CD4-positive, alpha-beta T cell (primary cell): ENCODE results near the gene CEP170B. TPM values are rescaled to one million over a fixed set of nuclear protein-coding genes. Genes with fewer than 3 reads are reported as not detected.

Experiments used
- ATAC-seq: fragments of 200-7000 bp; cut with Tn5 transposase; one replicate; pipeline ENCODE4 v1.10.0; 2022; ENCODE audit warnings: mild to moderate bottlenecking; ENCODE audit not compliant: poor library complexity
- CTCF ChIA-PET: fragments of 350-600 bp; sonication (Branson Sonifier 250); formaldehyde crosslinking; loops from one replicate; lab custom pipeline; 2021; ENCODE audit warnings: antibody characterized with exemption, inconsistent platforms; lab: Charles Lee
- POLR2A ChIA-PET: fragments of 350-600 bp; sonication (Branson Sonifier 250); formaldehyde crosslinking; loops from one replicate; lab custom pipeline; 2021; ENCODE audit warnings: antibody characterized with exemption, inconsistent platforms; lab: Charles Lee
- DNase-seq, 14 experiments: peaks; one replicate each; pipeline ENCODE4 v3.0.0-alpha.2; 2013 to 2020; ENCODE audit warnings: mixed read lengths in 2 of 14
- H3K27ac ChIP-seq, 2 donors: one replicate each; pipeline versions ENCODE4 v1.5.1 to v1.7.0; 2013; ENCODE audit warnings: low read length in 2 of 2, low read depth in 1 of 2, mild to moderate bottlenecking in 1 of 2
- H3K27me3 ChIP-seq, 2 experiments: 1 replicate in 1 of 2; 2 replicates in 1 of 2; pipeline versions ENCODE4 v1.6.1 to v1.7.0; 2013; ENCODE audit warnings: low read length in 2 of 2, control low read depth in 1 of 2, mild to moderate bottlenecking in 1 of 2, moderate library complexity in 1 of 2; ENCODE audit not compliant: insufficient read depth in 2 of 2, control insufficient read depth in 1 of 2
- H3K36me3 ChIP-seq: one replicate; pipeline ENCODE4 v1.6.1; 2013; ENCODE audit warnings: low read length, control low read depth; ENCODE audit not compliant: insufficient read depth
- H3K4me1 ChIP-seq: one replicate; pipeline ENCODE4 v1.6.1; 2013; ENCODE audit warnings: low read length, control low read depth; ENCODE audit not compliant: insufficient read depth
- H3K4me3 ChIP-seq: one replicate; pipeline ENCODE4 v1.5.1; 2013; ENCODE audit warnings: mild to moderate bottlenecking, low read length, moderate library complexity
- H3K9me3 ChIP-seq, 2 experiments: 1 replicate in 1 of 2; 2 replicates in 1 of 2; pipeline versions ENCODE4 v1.6.1 to v1.7.0; 2013; ENCODE audit warnings: low read length in 2 of 2, mild to moderate bottlenecking in 2 of 2, control low read depth in 1 of 2, moderate library complexity in 1 of 2; ENCODE audit not compliant: control insufficient read depth in 1 of 2, insufficient read depth in 1 of 2
- H3K27ac Mint-ChIP-seq: one replicate; pipeline ENCODE4 v1.8.0; 2020; ENCODE audit warnings: mixed read lengths
- H3K27me3 Mint-ChIP-seq: one replicate; pipeline ENCODE4 v1.8.0; 2021; ENCODE audit warnings: mixed read lengths
- H3K36me3 Mint-ChIP-seq: one replicate; pipeline ENCODE4 v1.8.0; 2021; ENCODE audit warnings: low read depth, mixed read lengths
- H3K4me1 Mint-ChIP-seq: one replicate; pipeline ENCODE4 v1.8.0; 2021; ENCODE audit warnings: low read depth, mixed read lengths
- H3K4me3 Mint-ChIP-seq: one replicate; pipeline ENCODE4 v1.8.0; 2020; ENCODE audit warnings: mild to moderate bottlenecking, mixed read lengths
- H3K9me3 Mint-ChIP-seq: one replicate; pipeline ENCODE4 v1.8.0; 2020; ENCODE audit warnings: mixed read lengths
- CTCF ChIP-seq: fragments of 200-600 bp; IDR thresholded peaks from one replicate; pipeline ENCODE4 v1.8.0; 2022; ENCODE audit warnings: antibody characterized with exemption, mild to moderate bottlenecking
- intact Hi-C, 2 experiments: fragments of 100-400 bp; cut with DNase I in 1 of 2; cut with micrococcal nuclease in 1 of 2; formaldehyde crosslinking; loops; one replicate each; pipeline versions ENCODE4 v1.15.1 to v1.9.0; 2023 to 2025; cut with DNase I, micrococcal nuclease
- total RNA-seq, 174 experiments: library from RNA in 2 of 174; stranded (reverse) in 2 of 174; gene quantifications; one replicate each; pipeline ENCODE4 v1.2.3 and lab custom pipeline; 2021 to 2026

CEP170B gene
- total RNA-seq, 2 experiments from 2014 or later = 4.4 to 4.7 TPM

- H3K27me3 ChIP-seq = peaks cover 0 to 7% of the 10 kb centered on the region in 2 experiments
- H3K4me1 ChIP-seq = peaks cover 10% of the 10 kb centered on the region
- H3K27ac ChIP-seq = no peak overlapping the region
- H3K9me3 Mint-ChIP-seq = no peaks in the 10 kb centered on the region
- H3K27me3 Mint-ChIP-seq = no peaks in the 10 kb centered on the region
- H3K4me3 ChIP-seq = no peak overlapping the region
- DNase-seq (peak in 1 of 14 experiments; percentile 16), ATAC-seq (no peak)
- POLR2A ChIA-PET = no interaction called here
- intact Hi-C loops = no loop called here
- peaks cover 0 to 18% of the 10 kb centered on the region in 2 experiments for H3K9me3 ChIP-seq
- no peak overlapping the region for H3K4me3 Mint-ChIP-seq
- H3K36me3 Mint-ChIP-seq = no peaks in the 10 kb centered on the region
- H3K36me3 ChIP-seq = no peaks in the 10 kb centered on the region
- no peaks in the 10 kb centered on the region for H3K4me1 Mint-ChIP-seq
- no peak for TF ChIP-seq CTCF
- H3K27ac Mint-ChIP-seq = no peak overlapping the region
- CTCF ChIA-PET = no interaction called here
Observed at GRCh38 chr14:104927901-104928300, 62.8 kb downstream of the CEP170B start.

DNA sequence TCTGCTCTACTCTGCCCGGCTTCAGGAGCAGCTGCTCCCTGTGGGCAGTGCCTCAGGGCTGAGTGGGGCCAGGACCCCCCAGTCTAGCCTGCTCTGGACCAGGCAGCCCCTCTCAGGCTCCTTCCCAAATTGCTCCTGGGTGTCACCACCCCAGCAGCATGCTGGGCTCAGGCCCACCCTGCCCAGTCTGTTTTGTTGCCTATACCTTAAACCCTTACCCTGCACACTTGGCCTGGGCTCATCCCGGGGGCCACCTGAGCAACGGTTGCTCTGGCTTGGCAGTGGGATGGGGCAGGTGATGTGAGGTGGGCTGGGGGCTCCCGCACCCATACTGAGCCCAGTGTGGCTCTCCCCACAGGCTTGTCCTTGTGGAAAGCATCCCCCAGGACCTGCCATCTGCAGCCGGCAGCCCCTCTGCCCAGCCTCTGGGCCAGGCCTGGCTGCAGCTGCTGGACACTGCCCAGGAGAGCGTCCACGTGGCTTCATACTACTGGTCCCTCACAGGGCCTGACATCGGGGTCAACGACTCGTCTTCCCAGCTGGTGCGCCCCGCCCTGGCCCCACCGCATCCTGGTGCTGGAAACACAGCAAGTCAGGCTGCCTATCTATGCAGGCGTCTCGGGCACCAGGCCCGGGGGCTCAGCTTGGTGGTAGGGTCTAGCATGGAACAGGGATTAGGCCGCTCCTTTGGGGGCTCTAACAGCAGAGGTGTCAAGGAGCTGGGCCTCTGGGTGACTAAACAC lies 63.5 kb downstream of the CEP170B start:
- ATAC-seq = no peak
- Histone ChIP-seq H3K4me3 (no peak overlapping the region), H3K36me3 (no peaks in the 10 kb centered on the region), H3K9me3 (peaks cover 0 to 16% of the 10 kb centered on the region in 2 experiments), H3K27me3 (peaks cover 0 to 7% of the 10 kb centered on the region in 2 experiments), H3K27ac (no peak overlapping the region), H3K4me1 (peaks cover 13% of the 10 kb centered on the region)
- Mint-ChIP-seq H3K36me3 (no peaks in the 10 kb centered on the region), H3K4me1 (no peaks in the 10 kb centered on the region), H3K27ac (no peak overlapping the region), H3K4me3 (no peak overlapping the region), H3K27me3 (no peaks in the 10 kb centered on the region), H3K9me3 (no peaks in the 10 kb centered on the region)
- POLR2A ChIA-PET = no interaction called here
- peak in 1 of 14 experiments; percentile 9 for DNase-seq
- CTCF ChIA-PET = no interaction called here
- intact Hi-C loops = no loop called here
- TF ChIP-seq CTCF = no peak

GRCh38 chr14:104929268-104930230 lies 64.5 kb downstream of the CEP170B start:
- H3K4me1 Mint-ChIP-seq = peaks cover 3% of the 10 kb centered on the region
- TF ChIP-seq CTCF = no peak
- H3K27ac ChIP-seq = no peak overlapping the region
- H3K27me3 Mint-ChIP-seq = peaks cover 3% of the 10 kb centered on the region
- peak overlapping the region; percentile 60 for H3K4me3 Mint-ChIP-seq
- H3K36me3 Mint-ChIP-seq = no peaks in the 10 kb centered on the region
- peaks cover 16% of the 10 kb centered on the region for H3K4me1 ChIP-seq
- no peak for ATAC-seq
- ChIA-PET CTCF (no interaction called here), POLR2A (no interaction called here)
- no peak overlapping the region for H3K4me3 ChIP-seq
- H3K9me3 Mint-ChIP-seq = no peaks in the 10 kb centered on the region
- peaks cover 0 to 7% of the 10 kb centered on the region in 2 experiments for H3K27me3 ChIP-seq
- H3K36me3 ChIP-seq = no peaks in the 10 kb centered on the region
- peaks cover 0 to 7% of the 10 kb centered on the region in 2 experiments for H3K9me3 ChIP-seq
- intact Hi-C loops = loop anchor here in 1 of 2 experiments (5.0 kb wide), 1 partner anchor 162 kb away; no protein-coding TSS in a partner anchor
- peak in 2 of 14 experiments; percentile 11 to 24 for DNase-seq
- H3K27ac Mint-ChIP-seq = no peak overlapping the region
